IPS-NIHi7 (cell line): ENCODE results near the gene SPINK8.
"Not testable (repeated sequence)": the region's sequence is repeated elsewhere in the genome, so short reads cannot be mapped to it uniquely, and the experiment has no call there.

Experiments used
- DNase-seq: peaks from one replicate; pipeline ENCODE4 v3.0.0; 2012; ENCODE audit warnings: mixed read lengths; ENCODE audit errors: extremely low spot score

Gene SPINK8

DNA sequence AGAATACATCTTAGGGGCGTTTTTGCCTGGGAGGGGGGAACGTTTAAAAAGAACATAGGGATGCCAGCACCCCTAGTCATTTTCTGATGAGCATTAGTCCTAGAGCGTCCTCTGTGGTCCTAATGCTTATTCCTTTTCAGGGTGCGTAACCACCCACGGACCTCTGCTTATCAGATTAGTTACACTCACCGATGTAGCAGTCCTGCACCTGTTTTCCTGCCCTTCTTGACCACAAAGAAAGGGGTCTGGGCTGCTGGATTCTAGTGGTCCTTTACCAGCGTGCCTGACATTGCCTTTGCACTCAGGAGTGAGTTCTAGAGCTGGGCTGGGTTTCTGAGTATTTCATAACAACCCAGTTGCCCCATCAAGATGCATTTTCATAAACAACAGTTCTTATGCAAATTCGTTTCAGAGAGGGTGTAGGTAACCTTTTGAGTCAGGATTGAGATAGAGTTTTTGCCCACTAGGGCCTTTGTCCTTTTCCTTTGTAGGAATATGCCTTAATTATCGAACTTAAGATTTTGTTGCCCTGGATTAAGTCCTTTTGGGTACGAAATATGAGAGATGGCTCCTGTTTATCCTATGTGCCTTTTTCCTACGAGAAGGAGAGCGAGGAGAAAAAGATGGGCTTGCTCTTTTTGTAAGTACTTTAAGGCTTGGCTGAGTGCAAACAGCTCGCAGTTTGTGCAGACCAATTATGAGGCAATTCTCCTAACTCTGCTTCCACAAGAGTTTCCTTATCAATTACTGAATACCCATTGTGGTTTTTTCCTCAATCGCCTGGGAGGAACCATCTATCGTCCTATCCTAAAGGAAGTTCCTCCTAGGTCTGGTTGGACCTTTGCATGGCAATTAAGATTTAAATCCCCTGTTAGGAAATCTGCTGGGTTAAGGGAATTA lies at the start of gene SPINK8:
TSS of gene SPINK8 (minus strand) at position 316 of the 900 bp plus-strand sequence. CDS start 5,320 bp downstream, outside the sequence.
- DNase-seq = not testable (repeated sequence)

DNA sequence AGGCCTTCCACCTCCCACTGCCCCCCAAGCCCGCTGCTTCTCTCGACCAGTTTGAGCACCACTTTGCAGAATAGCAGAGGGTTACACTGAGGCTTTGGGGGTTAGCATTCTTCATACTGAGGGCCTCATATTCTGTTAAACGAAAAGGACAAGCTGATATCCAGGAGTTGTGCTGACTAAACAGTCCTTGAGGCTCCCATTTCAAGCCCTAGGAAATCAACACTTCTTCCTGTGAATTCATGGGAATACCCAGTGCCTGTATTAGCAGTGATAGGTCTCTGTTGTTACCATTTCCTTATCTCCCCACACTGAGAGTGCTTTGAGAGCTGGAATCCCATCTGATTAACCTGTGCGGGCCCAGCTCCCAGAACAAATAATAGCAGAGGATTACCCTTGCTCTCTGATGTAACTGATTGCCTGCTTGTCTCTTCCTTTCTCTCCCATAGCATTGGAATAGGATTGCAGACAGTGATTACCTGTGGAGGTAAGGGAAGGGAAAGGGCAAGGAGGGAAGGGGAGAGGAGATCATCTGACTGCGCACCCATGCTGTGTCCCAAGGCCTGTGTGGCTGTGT lies 39.5 kb upstream of the SPINK8 start:
- DNase-seq = no peak

DNA sequence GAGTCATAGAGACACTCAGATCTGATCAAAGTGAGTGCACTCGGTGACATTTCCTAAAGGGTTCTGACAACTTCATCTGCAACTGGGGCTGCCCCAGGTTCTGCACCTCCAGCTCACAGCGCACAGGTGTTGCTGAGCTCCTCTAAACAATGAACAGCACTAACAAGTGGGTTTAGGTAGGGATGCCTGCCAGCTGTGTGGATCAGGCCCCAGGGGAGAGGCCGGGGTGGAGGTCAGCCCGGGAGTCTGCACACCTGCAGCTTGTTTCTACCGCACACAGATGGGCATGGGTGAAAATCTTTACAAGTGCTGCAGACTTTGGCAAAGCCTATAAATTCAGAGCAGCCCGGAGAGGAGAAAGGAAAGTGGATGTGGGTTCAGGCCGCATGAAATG lies 38.9 kb upstream of the SPINK8 start:
- DNase-seq = no peak

DNA sequence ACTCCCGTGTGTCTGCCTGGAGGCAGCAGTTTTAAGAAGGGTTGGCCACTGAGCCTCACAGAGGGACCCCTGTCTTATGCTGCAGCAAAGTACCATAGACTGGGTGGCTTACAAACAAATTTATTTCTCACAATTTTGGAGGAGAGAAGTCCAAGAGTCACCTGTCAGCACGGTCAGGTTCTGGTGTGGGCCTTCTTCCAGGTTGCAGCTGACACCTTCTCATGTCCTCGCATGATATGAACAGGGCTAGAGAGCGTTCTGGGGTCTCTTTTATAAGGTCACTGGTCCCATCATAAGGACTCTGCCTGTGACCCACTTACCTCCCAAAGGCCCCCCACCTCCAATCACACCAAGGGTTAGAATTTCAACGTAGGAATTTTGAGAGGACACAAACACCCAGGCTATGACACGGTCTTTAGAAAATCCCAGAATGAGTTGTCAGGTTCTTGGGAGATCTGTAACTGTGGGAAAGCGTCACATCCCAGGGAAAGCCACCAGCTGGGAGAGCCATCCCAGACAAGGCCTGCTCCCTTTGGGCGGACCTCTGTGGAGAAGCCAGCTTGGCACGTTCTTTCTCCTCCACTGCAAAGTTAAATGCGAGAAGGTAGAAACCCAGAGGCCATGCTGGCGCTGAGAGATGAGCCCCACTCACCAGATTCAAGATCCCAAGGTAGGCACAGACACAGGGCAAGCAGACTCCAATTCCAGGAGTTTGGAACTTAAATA lies 38.4 kb upstream of the SPINK8 start, which contains the start of gene FBXW12:
TSS of gene FBXW12 (plus strand) at position 569 of the 726 bp plus-strand sequence. CDS start 549 bp downstream, outside the sequence.
- DNase-seq = no peak

DNA sequence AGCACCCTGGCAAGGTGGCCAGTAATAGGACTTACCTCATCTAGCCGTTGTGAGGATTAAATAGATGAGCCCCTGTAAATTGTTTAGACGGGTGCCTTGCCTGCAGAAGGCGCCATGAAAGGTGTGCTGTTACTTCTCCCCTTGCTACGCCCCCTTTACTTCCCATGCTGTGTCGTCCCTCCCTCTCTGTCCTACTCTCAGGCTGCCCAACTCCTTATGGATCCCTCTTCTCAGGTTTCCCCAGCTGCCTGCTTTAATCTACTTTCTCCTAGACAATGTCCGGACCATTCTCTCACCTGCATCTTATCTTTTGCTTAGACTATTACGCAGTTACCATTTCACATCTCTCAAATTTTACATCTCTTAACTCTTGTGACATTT lies 36.9 kb upstream of the SPINK8 start:
- DNase-seq = peak; percentile 31

DNA sequence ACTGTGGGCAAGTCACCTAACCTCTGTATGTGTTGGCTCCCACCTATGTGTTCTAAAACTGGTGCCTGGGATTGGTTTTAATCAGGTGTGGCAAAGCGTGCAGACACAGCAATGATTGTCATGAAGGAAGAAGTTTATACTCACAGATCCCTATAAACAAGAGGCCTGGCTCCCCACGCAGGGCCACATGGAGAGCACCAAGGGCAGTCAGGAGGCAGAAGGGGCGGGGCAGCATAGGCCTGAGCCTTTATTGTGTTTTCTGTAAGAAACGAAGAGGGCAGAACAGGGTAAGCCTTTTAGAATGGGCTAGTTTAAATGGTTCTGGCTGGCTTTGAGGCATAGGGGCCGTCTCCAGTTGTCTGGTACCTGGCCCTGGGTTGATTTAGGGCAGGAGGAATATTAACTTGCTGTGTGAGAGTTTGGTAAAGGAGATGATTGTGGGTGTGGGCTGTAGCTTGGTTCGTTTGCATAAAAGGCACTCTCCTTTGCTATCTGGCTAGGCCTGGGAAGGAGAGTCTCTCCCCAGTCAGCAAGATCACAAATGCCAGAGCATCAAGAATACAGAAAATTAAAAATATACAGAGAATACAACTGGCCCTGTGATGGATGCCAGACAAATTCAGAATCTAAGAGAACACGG lies 36.4 kb upstream of the SPINK8 start:
- no peak for DNase-seq

DNA sequence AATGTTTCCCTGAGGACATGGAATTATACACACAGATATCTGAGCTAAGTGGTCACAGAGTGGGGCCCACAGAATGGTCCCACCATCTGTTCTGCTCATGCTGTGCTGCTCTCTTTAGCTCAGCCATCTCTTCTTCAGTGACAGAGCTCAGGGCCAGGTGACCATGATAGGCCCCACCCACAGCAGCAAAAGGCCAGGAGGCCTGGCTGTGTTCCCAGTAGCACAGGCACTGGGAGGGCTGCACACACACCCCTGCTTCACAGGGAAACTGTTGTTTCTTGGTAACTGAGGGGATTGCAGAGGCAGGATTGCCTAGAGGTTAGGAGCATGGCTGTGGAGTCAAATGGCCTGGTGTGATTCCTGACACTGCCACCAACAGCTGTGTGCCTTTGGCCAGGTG lies 33.7 kb upstream of the SPINK8 start:
- peak; percentile 36 for DNase-seq

DNA sequence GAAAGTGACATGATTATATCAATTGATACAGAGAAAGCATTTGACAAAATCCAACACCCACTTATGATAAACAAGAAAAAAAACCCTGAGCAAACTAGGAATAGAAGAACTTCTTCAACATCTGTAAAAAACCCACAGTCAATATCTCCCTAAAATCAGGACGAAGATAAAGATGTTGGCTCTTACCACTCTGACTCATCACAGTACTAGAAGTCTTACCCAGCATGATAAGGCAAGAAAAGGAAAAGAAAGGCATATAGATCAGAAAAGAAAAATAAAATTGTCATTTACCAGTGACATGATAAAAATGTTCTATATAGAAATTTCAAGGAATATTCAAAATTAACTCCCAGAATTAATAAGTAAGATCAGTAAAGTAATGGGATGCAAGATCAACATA lies 31.4 kb upstream of the SPINK8 start:
- no peak for DNase-seq

DNA sequence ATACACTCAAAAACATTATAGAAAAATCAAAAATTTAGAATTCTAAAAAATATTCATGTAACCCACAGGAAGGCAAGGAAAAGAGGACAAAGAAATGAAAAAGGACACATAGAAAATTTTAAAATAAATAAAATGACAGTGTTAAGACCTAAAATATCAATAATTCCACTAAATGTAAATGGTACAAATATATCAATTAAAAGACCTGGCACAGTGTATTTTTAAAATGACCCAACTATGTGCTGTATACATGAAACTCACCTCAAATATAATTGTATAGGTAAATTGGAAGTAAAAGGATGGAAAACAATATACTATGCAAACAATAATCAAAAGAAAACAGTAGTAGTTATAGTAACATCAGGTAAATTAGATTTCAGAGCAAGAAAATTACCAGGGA lies 28.5 kb upstream of the SPINK8 start:
- DNase-seq = no peak

DNA sequence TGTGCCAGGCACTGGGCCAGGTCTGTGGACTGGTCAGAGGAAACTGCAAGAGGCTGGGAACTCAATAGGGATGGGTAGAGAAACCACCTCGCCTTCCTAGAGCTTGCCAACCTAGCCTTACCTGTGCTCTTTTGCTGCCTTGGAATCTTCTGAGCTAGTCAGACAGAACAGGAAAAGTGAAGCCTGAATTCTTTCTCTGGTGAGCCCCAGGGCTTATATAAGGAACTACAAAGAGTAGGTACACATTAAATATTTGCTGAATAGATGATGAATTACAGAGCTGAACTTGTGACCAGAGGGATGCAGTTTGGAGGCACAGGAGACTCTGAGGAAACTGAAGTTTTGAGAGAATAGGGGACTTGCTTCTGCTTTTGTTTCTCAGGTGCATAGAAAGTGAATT lies 23.0 kb upstream of the SPINK8 start:
- DNase-seq = no peak

DNA sequence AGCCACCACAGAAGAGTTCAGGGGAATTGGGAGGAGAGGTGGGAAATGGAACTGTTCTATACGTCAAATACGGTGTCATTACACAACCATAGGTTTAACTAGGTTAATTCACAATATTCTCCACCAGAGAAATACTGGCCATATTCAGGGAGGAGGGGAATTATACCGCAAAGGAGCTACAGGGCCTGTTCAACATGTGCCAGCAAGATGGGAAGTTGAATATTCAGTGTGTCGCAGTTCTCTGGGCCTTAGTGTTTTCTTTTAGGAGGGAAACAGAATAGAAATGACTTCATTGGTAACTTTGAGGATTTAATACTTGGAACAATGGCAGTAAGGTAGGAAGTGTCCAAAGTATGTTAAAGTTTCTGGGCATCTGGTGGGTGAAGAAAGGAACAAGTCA lies 20.5 kb upstream of the SPINK8 start:
- no peak for DNase-seq

DNA sequence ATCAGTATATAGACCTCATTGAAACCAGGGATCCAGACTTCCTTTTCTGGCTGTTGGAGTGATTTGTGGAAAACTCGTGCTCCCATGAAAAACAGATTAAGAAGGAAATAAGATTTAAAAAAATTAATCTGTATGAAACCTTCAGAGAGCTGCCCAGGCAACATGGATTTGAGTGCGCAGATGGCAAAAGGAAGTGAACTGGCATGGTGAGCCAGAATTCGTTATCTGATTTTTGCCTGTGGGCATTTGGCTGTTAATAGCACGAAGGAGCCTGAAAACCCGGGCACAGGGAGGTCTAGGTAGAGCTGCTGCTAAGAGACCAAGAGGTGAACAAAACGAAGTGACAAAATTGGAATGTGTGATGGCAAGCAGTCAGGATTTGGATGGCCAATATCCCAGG lies 19.1 kb upstream of the SPINK8 start:
- DNase-seq = no peak

DNA sequence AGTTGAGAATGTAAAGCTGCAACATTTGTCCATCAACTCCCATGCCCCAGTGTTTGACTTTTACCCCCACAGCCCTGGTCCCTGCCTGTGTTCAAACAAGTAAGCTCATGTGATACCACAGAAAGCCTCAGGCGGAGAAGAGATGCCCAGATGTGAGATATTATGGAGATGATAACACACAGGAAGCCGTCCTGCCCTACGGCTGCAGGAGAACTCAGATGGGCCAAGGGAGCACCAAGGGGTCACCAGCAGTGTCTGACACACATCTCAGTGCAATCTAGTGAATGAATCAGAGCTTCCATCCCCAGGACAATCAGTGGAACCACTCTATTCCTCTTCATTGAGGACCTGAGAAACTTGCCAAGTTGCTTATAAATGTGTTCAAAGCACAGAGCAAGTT lies 14.0 kb upstream of the SPINK8 start:
- no peak for DNase-seq

DNA sequence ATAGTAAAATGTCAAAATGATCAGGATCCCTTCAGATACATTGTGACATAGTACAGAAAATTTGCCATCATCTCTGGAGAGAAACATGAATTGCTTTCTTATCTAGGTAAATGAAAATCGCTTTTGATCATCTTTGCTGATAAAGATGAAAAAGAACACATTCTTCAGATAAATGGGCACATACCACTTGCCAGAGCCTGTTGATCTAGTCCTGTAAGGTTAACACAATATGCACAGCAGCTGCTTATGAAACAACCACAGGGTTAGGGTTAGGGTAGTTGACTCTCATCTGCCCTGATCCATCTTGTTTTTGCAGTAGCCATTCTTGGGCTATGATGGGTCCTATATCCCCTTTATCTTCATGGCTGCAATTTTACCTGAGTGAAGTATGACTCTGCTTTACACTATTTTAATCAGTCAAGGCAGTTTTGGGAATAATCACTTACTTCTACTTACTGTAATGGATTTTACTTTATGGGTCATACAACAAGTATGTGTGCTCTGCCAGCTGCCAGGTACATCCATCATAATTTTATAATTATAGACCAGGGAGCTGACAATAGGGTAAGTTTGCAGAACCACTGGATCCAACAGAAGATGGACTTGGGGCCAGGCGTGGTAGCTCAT lies 12.6 kb upstream of the SPINK8 start:
- DNase-seq = no peak

DNA sequence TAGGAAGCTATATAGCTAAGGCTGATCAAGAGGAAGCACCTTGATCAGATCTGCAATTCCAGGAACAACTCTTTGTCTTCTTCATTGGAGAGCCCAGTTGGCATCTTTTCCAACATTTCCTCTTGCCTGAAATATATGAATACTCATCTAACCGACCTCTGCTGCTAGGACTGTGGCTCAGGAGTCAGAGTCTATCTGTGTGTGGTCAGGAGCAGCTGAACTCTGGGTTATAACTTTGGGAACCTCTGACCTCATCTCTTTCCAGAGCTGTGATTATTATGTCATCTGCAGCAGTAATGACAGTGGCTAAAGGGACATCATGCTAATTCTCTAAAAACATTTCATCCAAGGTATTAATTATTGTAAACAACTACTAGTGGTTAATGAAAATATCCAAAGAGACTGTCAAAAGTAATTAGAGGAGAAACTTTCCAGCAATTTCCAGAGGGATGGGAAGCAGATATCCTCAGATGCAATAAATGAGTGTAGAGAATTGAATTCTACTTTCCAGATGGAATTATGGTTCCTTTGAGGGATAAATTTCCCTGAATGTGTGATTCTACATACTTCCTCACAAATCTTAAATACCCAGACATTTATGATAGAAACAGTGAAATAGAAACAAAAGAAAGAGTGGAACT lies 11.5 kb upstream of the SPINK8 start:
- no peak for DNase-seq

DNA sequence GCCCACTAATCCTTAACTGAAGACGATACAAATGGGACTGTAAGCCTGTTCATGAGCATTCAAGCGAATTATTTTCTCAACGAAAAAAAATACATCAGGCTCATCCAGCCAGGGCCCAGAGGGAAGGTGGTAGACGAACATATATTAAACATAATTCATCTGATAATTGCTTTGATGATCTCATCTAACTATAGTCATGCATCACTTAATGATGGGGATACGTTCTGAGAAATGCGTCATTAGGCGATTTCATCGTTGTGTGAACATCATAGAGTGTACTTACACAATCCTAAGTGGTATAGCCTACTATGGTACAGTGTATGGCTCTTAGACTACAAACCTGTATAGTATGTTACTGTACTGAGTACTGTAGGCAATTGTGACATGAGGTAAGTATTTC lies 10.0 kb upstream of the SPINK8 start:
- DNase-seq = no peak

DNA sequence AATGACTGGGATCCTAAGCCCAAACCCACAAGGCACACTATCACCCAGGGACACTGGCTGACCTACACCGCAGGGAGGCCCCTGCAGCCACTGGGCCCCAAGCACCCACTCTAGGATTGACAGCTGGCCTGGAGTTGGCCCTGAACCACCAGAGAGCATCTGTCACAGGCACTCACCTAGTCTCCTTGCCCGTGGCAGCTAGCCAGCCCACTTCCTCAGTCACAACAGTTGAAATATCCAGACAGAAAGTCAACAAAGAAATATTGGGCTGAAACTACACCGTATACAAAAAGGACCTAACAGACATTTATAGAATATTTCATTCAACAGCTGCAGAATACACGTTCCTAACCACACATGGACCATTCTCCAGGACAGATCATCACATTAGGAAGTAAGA lies 5.2 kb upstream of the SPINK8 start:
- no peak for DNase-seq

DNA sequence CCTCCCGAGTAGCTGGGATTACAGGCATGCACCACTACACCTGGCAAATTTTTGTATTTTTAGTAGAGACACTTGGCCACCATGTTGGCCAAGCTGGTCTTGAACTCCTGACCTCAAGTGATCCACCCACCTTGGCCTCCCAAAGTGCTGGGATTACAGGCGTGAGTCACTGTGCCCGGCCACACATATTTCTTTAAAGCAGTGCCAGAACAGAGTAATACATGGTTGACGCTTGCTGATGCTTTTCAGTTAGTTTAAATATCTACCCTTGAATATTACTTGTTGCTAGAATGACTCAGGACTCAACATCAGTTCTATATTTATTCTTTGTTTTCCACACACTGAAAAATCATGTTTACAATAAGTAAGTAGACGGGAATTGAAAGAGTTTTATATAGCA lies 4.1 kb upstream of the SPINK8 start:
- DNase-seq = not testable (repeated sequence)

DNA sequence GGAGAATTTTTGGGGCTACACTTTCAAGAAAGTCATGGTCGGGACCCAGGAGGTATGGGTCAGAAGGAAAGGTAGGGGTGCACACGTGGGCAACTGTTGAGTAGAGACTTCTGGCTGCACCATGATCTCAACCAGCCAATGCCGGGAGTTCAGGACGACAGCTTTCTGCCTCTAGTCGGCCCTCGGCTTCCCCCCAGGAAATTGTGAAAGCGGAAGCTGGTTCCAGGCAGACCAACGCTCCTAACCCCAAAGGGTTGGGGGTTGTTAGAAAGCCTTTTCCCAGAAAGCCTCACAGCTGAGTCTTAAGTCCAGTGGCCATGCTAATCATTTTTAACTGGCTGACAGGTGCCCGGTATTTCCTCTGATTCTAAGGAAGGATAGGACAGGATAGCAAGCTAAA lies 1.8 kb upstream of the SPINK8 start:
- DNase-seq = not testable (repeated sequence)

DNA sequence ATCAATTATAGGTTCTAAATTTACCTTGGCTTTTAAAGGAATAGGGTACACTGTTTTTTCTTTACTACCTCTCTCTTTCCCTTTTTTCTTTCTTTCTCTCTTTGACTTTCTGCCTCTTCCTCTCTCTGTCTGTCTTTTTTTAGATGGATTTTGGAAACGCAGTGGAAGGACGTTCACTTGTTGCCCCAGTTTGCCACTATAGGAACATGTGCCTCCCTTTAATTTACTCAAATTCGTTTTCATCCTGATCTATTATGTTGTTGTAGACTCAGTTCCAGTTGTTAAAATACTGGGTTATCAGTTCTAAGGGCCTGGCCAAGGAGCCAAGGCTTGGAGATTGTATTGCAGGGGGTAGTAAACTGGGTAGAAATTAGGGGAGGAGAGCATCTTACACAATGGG lies 1.1 kb upstream of the SPINK8 start:
- no peak for DNase-seq
